Hepatocyte (in vitro differentiated cells): ENCODE measurements around the gene COX19. TPM values are rescaled to one million over a fixed set of nuclear protein-coding genes. Genes with fewer than 3 reads are reported as not detected.

ENCODE experiments used
- DNase-seq: peaks from one replicate; pipeline ENCODE4 v3.0.0-alpha.2; 2016; ENCODE audit warnings: low spot score
- H2AFZ ChIP-seq: fragments of 200-600 bp; sonication (generic); 2 replicates; pipeline ENCODE4 v1.6.0; 2016; ENCODE audit warnings: antibody characterized with exemption, mild to moderate bottlenecking
- H3K27ac ChIP-seq: fragments of 200-600 bp; sonication (generic); 2 replicates; pipeline ENCODE4 v1.5.1; 2016; ENCODE audit warnings: mild to moderate bottlenecking
- H3K27me3 ChIP-seq: fragments of 200-600 bp; sonication (generic); 2 replicates; pipeline ENCODE4 v1.6.1; 2016
- H3K36me3 ChIP-seq: fragments of 200-600 bp; sonication (generic); replicated peaks from 2 replicates; pipeline ENCODE4 v1.5.1; 2016; ENCODE audit warnings: low read depth; ENCODE audit not compliant: insufficient read depth
- H3K4me1 ChIP-seq: fragments of 200-600 bp; sonication (generic); 2 replicates; pipeline ENCODE4 v1.5.1; 2016; ENCODE audit warnings: mild to moderate bottlenecking, moderate library complexity; ENCODE audit not compliant: insufficient read depth
- H3K4me2 ChIP-seq: fragments of 200-600 bp; sonication (generic); 2 replicates; pipeline ENCODE4 v1.6.0; 2016
- H3K4me3 ChIP-seq: fragments of 200-600 bp; sonication (generic); 2 replicates; pipeline ENCODE4 v1.5.1; 2016; ENCODE audit warnings: mild to moderate bottlenecking
- H3K79me2 ChIP-seq: fragments of 200-600 bp; sonication (generic); 2 replicates; pipeline ENCODE4 v1.6.0; 2017; ENCODE audit warnings: mild to moderate bottlenecking
- H3K9me2 ChIP-seq: fragments of 200-600 bp; sonication (generic); replicated peaks from 2 replicates; pipeline ENCODE4 v1.6.0; 2017; ENCODE audit warnings: mild to moderate bottlenecking; ENCODE audit not compliant: insufficient read depth
- H3K9me3 ChIP-seq: fragments of 200-600 bp; sonication (generic); 2 replicates; pipeline ENCODE4 v1.5.1; 2016; ENCODE audit warnings: low read depth, mild to moderate bottlenecking
- H4K20me1 ChIP-seq: fragments of 200-600 bp; sonication (generic); 2 replicates; pipeline ENCODE4 v1.6.0; 2016; ENCODE audit warnings: mild to moderate bottlenecking; ENCODE audit not compliant: insufficient read depth, poor library complexity, severe bottlenecking
- CTCF ChIP-seq: fragments of 200-600 bp; sonication (generic); IDR thresholded peaks from 2 replicates; pipeline ENCODE4 v1.5.1; 2016; ENCODE audit warnings: antibody characterized with exemption, mild to moderate bottlenecking; ENCODE audit not compliant: poor library complexity
- EZH2 ChIP-seq: fragments of 200-600 bp; sonication (generic); IDR thresholded peaks from 2 replicates; pipeline ENCODE4 v1.6.1; 2016; ENCODE audit warnings: antibody characterized with exemption, mild to moderate bottlenecking, borderline replicate concordance
- EZH2phosphoT487 ChIP-seq: fragments of 200-600 bp; sonication (generic); IDR thresholded peaks from one replicate; pipeline ENCODE4 v1.6.1; 2018; ENCODE audit warnings: antibody characterized with exemption, mild to moderate bottlenecking, low read depth, moderate library complexity; ENCODE audit not compliant: unreplicated experiment, severe bottlenecking
- WGBS: methylation state at CpG from one replicate; pipeline ENCODE4 v1.1.6; 2016; ENCODE audit warnings: low lambda C conversion rate; ENCODE audit errors: missing lambda C conversion rate; 5-methylcytosine and 5-hydroxymethylcytosine counted together
- polyA plus RNA-seq: library from polyadenylated mRNA; unstranded; fragments of >200 nt; fragmentation: Nextera tagmentation; extraction: Ambion mirVana; gene quantifications from 2 replicates; pipeline ENCODE4 v1.2.1, GENCODE V29; 2016
- total RNA-seq: library from RNA; depleted of rRNA; stranded (reverse); fragments of >200 nt; gene quantifications from 2 replicates; pipeline ENCODE4 v1.2.3, GENCODE V29; 2014

Gene COX19
- total and polyA plus RNA-seq, 2 experiments from 2014 or later = 11.6 to 18.9 TPM

GRCh38 chr7:956031-956430 lies 19.3 kb downstream of the COX19 start:
- no peak for DNase-seq
- Histone ChIP-seq H3K36me3 (no peaks in the 10 kb centered on the region), H3K4me3 (no peak overlapping the region), H3K4me2 (no peak overlapping the region), H3K9me3 (no peaks in the 10 kb centered on the region), H3K9me2 (no peaks in the 10 kb centered on the region), H4K20me1 (no peaks in the 10 kb centered on the region), H2AFZ (no peak overlapping the region), H3K27me3 (peaks cover 7% of the 10 kb centered on the region), H3K27ac (no peak overlapping the region), H3K79me2 (peaks cover 2% of the 10 kb centered on the region), H3K4me1 (peaks cover 3% of the 10 kb centered on the region)
- 93% methylated on average over 10 of the region's 10 CpGs for WGBS
- TF ChIP-seq CTCF = no peak
- no peak for TF ChIP-seq EZH2phosphoT487

GRCh38 chr7:954330-955238 lies 20.8 kb downstream of the COX19 start, which contains the start of gene ADAP1:
TSS of gene ADAP1 (minus strand) at chr7:954680. CDS start at chr7:954477, 203 bp downstream.
- no peaks in the 10 kb centered on the region for H3K9me3 ChIP-seq
- TF ChIP-seq EZH2phosphoT487 = no peak
- no peak for TF ChIP-seq CTCF
- TF ChIP-seq EZH2 = no peak
- DNase-seq = peak; percentile 85
- no peaks in the 10 kb centered on the region for H3K36me3 ChIP-seq
- peak within 1 kb of the TSS; percentile 94 for H3K4me2 ChIP-seq
- no peak within 1 kb of the TSS for H2AFZ ChIP-seq
- WGBS = 39% methylated on average over 30 of the region's 115 CpGs
- H4K20me1 ChIP-seq = no peaks in the 10 kb centered on the region
- no peaks in the 10 kb centered on the region for H3K4me1 ChIP-seq
- H3K27me3 ChIP-seq = peaks cover 7% of the 10 kb centered on the region
- H3K27ac ChIP-seq = peak within 1 kb of the TSS; percentile 70
- H3K79me2 ChIP-seq = peaks cover 2% of the 10 kb centered on the region
- no peaks in the 10 kb centered on the region for H3K9me2 ChIP-seq
- peak within 1 kb of the TSS; percentile 38 for H3K4me3 ChIP-seq

- Histone ChIP-seq H2AFZ (no peak overlapping the region), H3K9me2 (no peaks in the 10 kb centered on the region), H3K9me3 (no peaks in the 10 kb centered on the region), H3K4me1 (no peaks in the 10 kb centered on the region), H3K27me3 (peaks cover 7% of the 10 kb centered on the region), H4K20me1 (no peaks in the 10 kb centered on the region), H3K79me2 (peaks cover 2% of the 10 kb centered on the region), H3K36me3 (no peaks in the 10 kb centered on the region), H3K4me2 (peak overlapping the region; percentile 94), H3K27ac (peak overlapping the region; percentile 70), H3K4me3 (peak overlapping the region; percentile 38)
- WGBS = 5% methylated on average over 29 of the region's 78 CpGs
- peak; percentile 78 for DNase-seq
- TF ChIP-seq EZH2phosphoT487 (no peak), CTCF (no peak), EZH2 (no peak)
These were observed 21.6 kb downstream of the COX19 start for GRCh38 chr7:953547-954327.
